ENCODE measurements around the gene SCAMP2.

SCAMP2 gene

GRCh38 chr15:74837482-74838136 lies 35.6 kb downstream of the SCAMP2 start:
- 98% methylated on average over 13 of the region's 15 CpGs for WGBS (ENCODE audit: insufficient coverage)
- peaks cover 0 to 34% (median 23%) of the 10 kb centered on the region in 4 experiments for H3K4me1 ChIP-seq (ENCODE audit: control extremely low read depth in 1 of 4, control insufficient read depth in 4 of 4, insufficient read depth in 4 of 4, low read length in 3 of 4)
- peaks cover 0 to 70% (median 40%) of the 10 kb centered on the region in 4 experiments for H3K36me3 ChIP-seq (ENCODE audit: control insufficient read depth in 4 of 4, insufficient read depth in 4 of 4, low read length in 3 of 4)
- no peaks in the 10 kb centered on the region for H3K27me3 ChIP-seq (replicated peaks in 2 of 5; ENCODE audit: control insufficient read depth in 4 of 5, insufficient read depth in 5 of 5, low read length in 4 of 5)
- H3K4me3 ChIP-seq (ENCODE audit: control insufficient read depth in 1 of 7, extremely low read depth in 1 of 7, insufficient read depth in 4 of 7, low read depth in 2 of 7, low read length in 6 of 7), result no peak overlapping the region
- H3K9me3 ChIP-seq (ENCODE audit: control extremely low read depth in 1 of 5, control insufficient read depth in 4 of 5, insufficient read depth in 2 of 5, low read depth in 1 of 5, low read length in 4 of 5), result no peaks in the 10 kb centered on the region
- no peak for DNase-seq
- ChIA-PET POLR2A (no interaction called here), CTCF (interaction anchor here (0.6 to 2.0 kb wide), 8 partner anchors 8 to 72 kb away, joined by 3 to 5 read pairs (median 4); no protein-coding TSS in a partner anchor)
- H3K27ac ChIP-seq (ENCODE audit: insufficient read depth in 1 of 2, low read depth in 1 of 2, low read length in 2 of 2, poor library complexity in 1 of 2, severe bottlenecking in 2 of 2), result no peak overlapping the region

GRCh38 chr15:74836846-74837245 lies 36.3 kb downstream of the SCAMP2 start:
- H3K27ac ChIP-seq (ENCODE audit: insufficient read depth in 1 of 2, low read depth in 1 of 2, low read length in 2 of 2, poor library complexity in 1 of 2, severe bottlenecking in 2 of 2), result no peak overlapping the region

DNA sequence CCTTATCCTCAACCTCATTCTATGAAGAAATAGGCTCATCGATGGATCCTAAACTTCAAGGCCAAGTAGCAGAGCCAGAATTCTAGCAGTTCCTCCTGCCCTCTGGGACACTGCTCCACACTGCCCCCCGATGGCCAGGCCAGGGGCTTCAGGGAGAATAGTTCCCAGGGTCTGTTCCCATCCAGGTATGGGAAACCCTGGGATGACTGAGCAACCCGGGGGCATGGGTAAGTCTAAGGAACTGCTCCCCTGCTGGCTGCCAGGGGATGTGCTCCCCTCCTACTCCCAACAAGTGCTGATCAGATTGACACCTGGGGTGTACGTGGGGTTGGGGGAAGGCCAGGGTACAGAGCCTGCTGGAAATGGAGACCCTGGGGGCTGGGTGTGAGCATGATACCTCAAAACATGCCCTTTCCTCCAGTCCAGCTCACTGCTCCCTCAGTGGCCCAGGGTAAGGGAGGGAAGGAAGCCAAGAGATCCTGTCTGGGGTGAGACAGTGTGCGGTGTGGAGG lies 37.8 kb downstream of the SCAMP2 start:
- POLR2A ChIA-PET, result no interaction called here
- peaks cover 0 to 20% (median 15%) of the 10 kb centered on the region in 4 experiments for H3K4me1 ChIP-seq (ENCODE audit: control extremely low read depth in 1 of 4, control insufficient read depth in 4 of 4, insufficient read depth in 4 of 4, low read length in 3 of 4)
- no peaks in the 10 kb centered on the region for H3K27me3 ChIP-seq (replicated peaks in 2 of 5; ENCODE audit: control insufficient read depth in 4 of 5, insufficient read depth in 5 of 5, low read length in 4 of 5)
- CTCF ChIA-PET, result interaction anchor here (1.3 to 2.0 kb wide), 2 partner anchors 9 to 35 kb away, joined by 4 read pairs; no protein-coding TSS in a partner anchor
- H3K27ac ChIP-seq (ENCODE audit: insufficient read depth in 1 of 2, low read depth in 1 of 2, low read length in 2 of 2, poor library complexity in 1 of 2, severe bottlenecking in 2 of 2), result no peak overlapping the region
- peaks cover 0 to 54% (median 32%) of the 10 kb centered on the region in 4 experiments for H3K36me3 ChIP-seq (ENCODE audit: control insufficient read depth in 4 of 4, insufficient read depth in 4 of 4, low read length in 3 of 4)
- DNase-seq, result peak; percentile 42 to 53 (median 53)
- no peaks in the 10 kb centered on the region for H3K9me3 ChIP-seq (ENCODE audit: control extremely low read depth in 1 of 5, control insufficient read depth in 4 of 5, insufficient read depth in 2 of 5, low read depth in 1 of 5, low read length in 4 of 5)
- no peak overlapping the region for H3K4me3 ChIP-seq (ENCODE audit: control insufficient read depth in 1 of 7, extremely low read depth in 1 of 7, insufficient read depth in 4 of 7, low read depth in 2 of 7, low read length in 6 of 7)
- 61% methylated on average over 3 of the region's 5 CpGs for WGBS (ENCODE audit: insufficient coverage)

More at GRCh38 chr15:74836846-74837245, 36.3 kb downstream of the SCAMP2 start:
- Histone ChIP-seq H3K4me1 (ENCODE audit: control extremely low read depth in 1 of 4, control insufficient read depth in 4 of 4, insufficient read depth in 4 of 4, low read length in 3 of 4) (peaks cover 0 to 30% (median 17%) of the 10 kb centered on the region in 4 experiments), H3K27me3 (replicated peaks in 2 of 5; ENCODE audit: control insufficient read depth in 4 of 5, insufficient read depth in 5 of 5, low read length in 4 of 5) (no peaks in the 10 kb centered on the region), H3K36me3 (ENCODE audit: control insufficient read depth in 4 of 4, insufficient read depth in 4 of 4, low read length in 3 of 4) (peaks cover 0 to 68% (median 40%) of the 10 kb centered on the region in 4 experiments), H3K9me3 (ENCODE audit: control extremely low read depth in 1 of 5, control insufficient read depth in 4 of 5, insufficient read depth in 2 of 5, low read depth in 1 of 5, low read length in 4 of 5) (no peaks in the 10 kb centered on the region), H3K4me3 (ENCODE audit: control insufficient read depth in 1 of 7, extremely low read depth in 1 of 7, insufficient read depth in 4 of 7, low read depth in 2 of 7, low read length in 6 of 7) (no peak overlapping the region)
- DNase-seq, result no peak
- WGBS (ENCODE audit: insufficient coverage), result 96% methylated on average over 7 of the region's 7 CpGs
- ChIA-PET POLR2A (interaction anchor here (0.7 kb wide), 1 partner anchor 837 kb away, joined by 3 read pairs; no protein-coding TSS in a partner anchor), CTCF (interaction anchor here (0.6 to 2.0 kb wide), 4 partner anchors 9 to 73 kb away, joined by 3 to 5 read pairs (median 4); no protein-coding TSS in a partner anchor)

DNA sequence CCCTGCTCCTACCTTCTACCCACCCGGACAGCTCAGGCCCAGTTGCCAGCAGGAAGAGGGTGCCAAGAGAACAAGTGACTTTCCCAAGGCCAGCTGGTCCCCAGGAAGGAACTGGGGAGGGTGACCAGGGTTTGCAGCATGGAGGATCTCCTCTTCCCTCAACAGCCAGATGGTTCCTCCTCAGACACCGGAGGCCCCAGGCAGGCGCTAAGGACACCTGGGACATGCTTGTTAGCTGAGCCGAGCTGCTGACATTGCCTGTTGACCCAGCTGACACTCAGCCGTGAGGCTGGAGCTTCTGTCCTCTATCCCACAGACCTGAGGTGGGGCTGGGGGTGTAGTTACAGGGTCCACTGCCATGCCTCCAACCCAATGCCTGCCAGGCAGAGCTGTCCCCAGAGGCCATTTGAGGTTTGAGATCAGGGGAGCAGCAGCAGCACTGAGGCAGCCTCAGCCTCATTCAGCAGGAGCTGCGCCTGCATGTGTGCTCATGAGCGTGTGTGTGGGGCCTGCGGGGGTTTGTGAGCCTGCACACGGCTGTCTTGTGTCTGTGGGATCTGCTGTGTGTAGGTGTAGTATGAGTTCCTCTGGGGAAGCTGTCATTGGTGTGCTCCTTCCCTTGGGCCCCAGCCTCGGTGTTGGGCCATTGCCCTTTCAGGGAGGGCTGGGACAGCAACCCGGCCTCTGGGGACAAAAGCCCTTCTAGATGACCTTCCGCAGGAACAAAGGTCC lies 39.6 kb downstream of the SCAMP2 start:
- H3K4me3 ChIP-seq (ENCODE audit: control insufficient read depth in 1 of 7, extremely low read depth in 1 of 7, insufficient read depth in 4 of 7, low read depth in 2 of 7, low read length in 6 of 7), result no peak overlapping the region
- peaks cover 0 to 3% (median 0%) of the 10 kb centered on the region in 5 experiments for H3K27me3 ChIP-seq (replicated peaks in 2 of 5; ENCODE audit: control insufficient read depth in 4 of 5, insufficient read depth in 5 of 5, low read length in 4 of 5)
- no peaks in the 10 kb centered on the region for H3K9me3 ChIP-seq (ENCODE audit: control extremely low read depth in 1 of 5, control insufficient read depth in 4 of 5, insufficient read depth in 2 of 5, low read depth in 1 of 5, low read length in 4 of 5)
- ChIA-PET POLR2A (interaction anchor here (0.6 kb wide), 1 partner anchor 180 kb away, joined by 3 read pairs; no protein-coding TSS in a partner anchor), CTCF (interaction anchor here (0.8 to 2.3 kb wide), 14 partner anchors 9 to 212 kb away, joined by 3 to 8 read pairs (median 4); partner anchors contain the start of gene ULK3)
- 67% methylated on average over 10 of the region's 12 CpGs for WGBS (ENCODE audit: insufficient coverage)
- H3K27ac ChIP-seq (ENCODE audit: insufficient read depth in 1 of 2, low read depth in 1 of 2, low read length in 2 of 2, poor library complexity in 1 of 2, severe bottlenecking in 2 of 2), result no peak overlapping the region
- peak in 2 of 3 donors; percentile 35 to 37 for DNase-seq
- peaks cover 0 to 20% (median 15%) of the 10 kb centered on the region in 4 experiments for H3K4me1 ChIP-seq (ENCODE audit: control extremely low read depth in 1 of 4, control insufficient read depth in 4 of 4, insufficient read depth in 4 of 4, low read length in 3 of 4)
- peaks cover 0 to 36% (median 18%) of the 10 kb centered on the region in 4 experiments for H3K36me3 ChIP-seq (ENCODE audit: control insufficient read depth in 4 of 4, insufficient read depth in 4 of 4, low read length in 3 of 4)

DNA sequence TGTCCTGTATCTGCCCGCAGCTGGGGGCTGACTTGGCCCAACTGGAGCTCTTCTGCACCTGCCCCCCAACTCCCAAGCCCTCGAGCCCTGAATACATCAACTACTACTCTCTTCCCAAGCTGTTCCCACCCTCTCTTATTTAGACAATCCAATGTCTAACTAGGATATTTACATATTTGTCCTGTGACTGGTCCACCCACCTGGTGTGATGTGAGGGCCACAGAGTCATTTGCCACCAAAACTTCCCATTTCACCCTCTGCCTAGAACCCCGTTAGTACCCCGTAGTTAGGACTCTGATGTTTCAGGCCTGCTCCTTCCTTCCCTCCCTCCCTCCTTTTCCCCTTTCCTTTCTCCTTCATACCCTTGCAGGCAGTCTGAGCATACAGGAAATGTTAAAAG lies 40.3 kb downstream of the SCAMP2 start:
- CTCF ChIA-PET, result interaction anchor here (0.8 to 2.3 kb wide), 13 partner anchors 8 to 211 kb away, joined by 3 to 8 read pairs (median 4); partner anchors contain the start of gene ULK3
- H3K4me1 ChIP-seq (ENCODE audit: control extremely low read depth in 1 of 4, control insufficient read depth in 4 of 4, insufficient read depth in 4 of 4, low read length in 3 of 4), result peaks cover 0 to 20% (median 15%) of the 10 kb centered on the region in 4 experiments
- peaks cover 0 to 29% (median 12%) of the 10 kb centered on the region in 4 experiments for H3K36me3 ChIP-seq (ENCODE audit: control insufficient read depth in 4 of 4, insufficient read depth in 4 of 4, low read length in 3 of 4)
- H3K27ac ChIP-seq (ENCODE audit: insufficient read depth in 1 of 2, low read depth in 1 of 2, low read length in 2 of 2, poor library complexity in 1 of 2, severe bottlenecking in 2 of 2), result no peak overlapping the region
- 88% methylated on average over 2 of the region's 4 CpGs for WGBS (ENCODE audit: insufficient coverage)
- H3K9me3 ChIP-seq (ENCODE audit: control extremely low read depth in 1 of 5, control insufficient read depth in 4 of 5, insufficient read depth in 2 of 5, low read depth in 1 of 5, low read length in 4 of 5), result no peaks in the 10 kb centered on the region
- DNase-seq, result no peak
- POLR2A ChIA-PET, result no interaction called here
- no peak overlapping the region for H3K4me3 ChIP-seq (ENCODE audit: control insufficient read depth in 1 of 7, extremely low read depth in 1 of 7, insufficient read depth in 4 of 7, low read depth in 2 of 7, low read length in 6 of 7)
- H3K27me3 ChIP-seq (replicated peaks in 2 of 5; ENCODE audit: control insufficient read depth in 4 of 5, insufficient read depth in 5 of 5, low read length in 4 of 5), result peaks cover 0 to 10% (median 1%) of the 10 kb centered on the region in 5 experiments

DNA sequence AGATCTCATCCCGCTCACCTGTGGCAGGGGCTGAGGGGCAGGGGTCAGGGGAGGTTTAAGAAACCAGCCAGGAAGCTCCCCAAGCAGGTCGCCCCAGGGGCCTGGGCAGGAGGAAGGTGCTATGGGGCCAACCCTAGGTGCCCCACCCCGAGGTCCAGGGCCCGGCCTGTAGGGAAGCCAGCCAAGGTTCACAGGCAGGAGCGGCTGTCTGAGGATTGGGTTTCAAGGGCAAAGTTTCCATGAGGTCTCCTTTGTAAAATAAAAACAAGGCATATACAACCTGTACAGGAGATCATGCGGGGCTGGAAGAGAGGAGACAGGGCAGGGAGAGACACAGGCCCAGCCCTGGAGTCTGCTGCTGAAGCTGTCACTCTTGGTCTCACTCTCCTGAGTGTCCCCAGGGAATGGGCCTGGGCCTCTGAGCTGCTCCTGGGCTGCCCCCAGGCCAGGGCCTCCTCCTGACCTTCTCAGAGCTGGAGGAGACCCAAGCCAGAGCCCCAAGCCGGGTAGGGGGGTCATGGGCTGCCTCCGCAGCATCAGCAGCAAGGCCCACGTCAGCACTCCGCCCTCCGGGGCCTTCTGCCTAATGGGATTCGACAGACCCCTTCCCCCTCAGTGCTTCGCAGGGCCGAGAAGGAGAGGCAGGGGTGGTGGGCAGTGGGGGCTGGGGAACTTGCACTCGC lies 41.2 kb downstream of the SCAMP2 start:
- H3K27me3 ChIP-seq (replicated peaks in 2 of 5; ENCODE audit: control insufficient read depth in 4 of 5, insufficient read depth in 5 of 5, low read length in 4 of 5), result peaks cover 0 to 19% (median 6%) of the 10 kb centered on the region in 5 experiments
- no peaks in the 10 kb centered on the region for H3K9me3 ChIP-seq (ENCODE audit: control extremely low read depth in 1 of 5, control insufficient read depth in 4 of 5, insufficient read depth in 2 of 5, low read depth in 1 of 5, low read length in 4 of 5)
- H3K36me3 ChIP-seq (ENCODE audit: control insufficient read depth in 4 of 4, insufficient read depth in 4 of 4, low read length in 3 of 4), result peaks cover 0 to 20% (median 7%) of the 10 kb centered on the region in 4 experiments
- ChIA-PET POLR2A (no interaction called here), CTCF (interaction anchor here (1.0 to 2.3 kb wide), 6 partner anchors 10 to 60 kb away, joined by 3 to 8 read pairs (median 4); partner anchors contain the start of gene ULK3)
- WGBS (ENCODE audit: insufficient coverage), result 90% methylated on average over 12 of the region's 15 CpGs
- H3K4me3 ChIP-seq (ENCODE audit: control insufficient read depth in 1 of 7, extremely low read depth in 1 of 7, insufficient read depth in 4 of 7, low read depth in 2 of 7, low read length in 6 of 7), result no peak overlapping the region
- H3K4me1 ChIP-seq (ENCODE audit: control extremely low read depth in 1 of 4, control insufficient read depth in 4 of 4, insufficient read depth in 4 of 4, low read length in 3 of 4), result peaks cover 0 to 20% (median 15%) of the 10 kb centered on the region in 4 experiments
- no peak for DNase-seq
- no peak overlapping the region for H3K27ac ChIP-seq (ENCODE audit: insufficient read depth in 1 of 2, low read depth in 1 of 2, low read length in 2 of 2, poor library complexity in 1 of 2, severe bottlenecking in 2 of 2)

Data from common myeloid progenitor, CD34-positive (primary cell).